ENCODE measurements around the gene FANCE. TPM values are rescaled to one million over a fixed set of nuclear protein-coding genes. Genes with fewer than 3 reads are reported as not detected.

The FANCE gene
- total RNA-seq, 1 experiment from 2014 or later: 16.1 TPM

GRCh38 chr6:35489995-35490791 is 38.1 kb downstream of the FANCE start:
- no peaks in the 10 kb centered on the region for H3K27me3 ChIP-seq (ENCODE audit: insufficient read depth, low read length)
- H3K9ac ChIP-seq (ENCODE audit: low read length): 0 out of 2 replicates have a peak overlapping the region, but pooled peaks have one; percentile 14
- POLR2A ChIA-PET: interaction anchor here (8.1 kb wide), 1 partner anchor 18 kb away, joined by 48 read pairs; no protein-coding TSS in a partner anchor
- peaks cover 62% of the 10 kb centered on the region for H3K79me2 ChIP-seq (ENCODE audit: insufficient read depth, low read length)
- no peak overlapping the region for H2AFZ ChIP-seq (ENCODE audit: low read depth, low read length, poor library complexity, severe bottlenecking)
- no peak overlapping the region for H3K27ac ChIP-seq (ENCODE audit: low read depth, low read length)
- H4K20me1 ChIP-seq (ENCODE audit: insufficient read depth): no peaks in the 10 kb centered on the region
- intact Hi-C loops (cut with micrococcal nuclease): no loop called here
- no peak for TF ChIP-seq CEBPB (IDR thresholded peaks at IDR 0.05; ENCODE audit: low read depth)
- H3K36me3 ChIP-seq (ENCODE audit: control insufficient read depth in 1 of 2, insufficient read depth in 2 of 2, low read length in 2 of 2): no peaks in the 10 kb centered on the region
- CTCF ChIA-PET: no interaction called here
- peaks cover 62 to 80% of the 10 kb centered on the region in 2 experiments for H3K4me1 ChIP-seq (ENCODE audit: control insufficient read depth in 1 of 2, insufficient read depth in 2 of 2, low read length in 2 of 2)
- no peaks in the 10 kb centered on the region for H3K9me2 ChIP-seq (ENCODE audit: insufficient read depth)
- H3K4me3 ChIP-seq (replicated peaks in 1 of 2; ENCODE audit: low read depth in 1 of 2, low read length in 2 of 2): no peak overlapping the region
- H3K4me2 ChIP-seq (ENCODE audit: low read length): no peak overlapping the region
- BruUV-seq (replicated peaks): no TSS peak
- RAD21 ChIA-PET (ENCODE audit: low non-redundant PET in 1 of 2, low total read pairs in 2 of 2, uncharacterized antibody in 2 of 2, unreplicated experiment in 2 of 2): no interaction called here
- no peaks in the 10 kb centered on the region for H3K9me3 ChIP-seq (ENCODE audit: control insufficient read depth in 1 of 2, insufficient read depth in 1 of 2, low read depth in 1 of 2, low read length in 2 of 2)
- ATAC-seq (no peak), DNase-seq (ENCODE audit: low read depth, low spot score) (no peak)

GRCh38 chr6:35490821-35491557 is 38.9 kb downstream of the FANCE start:
- Histone ChIP-seq H3K4me1 (ENCODE audit: control insufficient read depth in 1 of 2, insufficient read depth in 2 of 2, low read length in 2 of 2) (peaks cover 61 to 80% of the 10 kb centered on the region in 2 experiments), H3K27ac (ENCODE audit: low read depth, low read length) (no peak overlapping the region), H3K4me2 (ENCODE audit: low read length) (peak overlapping the region; percentile 21; the same call in 1 of the 2 replicates), H3K9me3 (ENCODE audit: control insufficient read depth in 1 of 2, insufficient read depth in 1 of 2, low read depth in 1 of 2, low read length in 2 of 2) (no peaks in the 10 kb centered on the region), H3K4me3 (replicated peaks in 1 of 2; ENCODE audit: low read depth in 1 of 2, low read length in 2 of 2) (no peak overlapping the region), H3K9ac (ENCODE audit: low read length) (0 out of 2 replicates have a peak overlapping the region, but pooled peaks have one; percentile 14), H2AFZ (ENCODE audit: low read depth, low read length, poor library complexity, severe bottlenecking) (no peak overlapping the region), H3K79me2 (ENCODE audit: insufficient read depth, low read length) (peaks cover 68% of the 10 kb centered on the region), H3K36me3 (ENCODE audit: control insufficient read depth in 1 of 2, insufficient read depth in 2 of 2, low read length in 2 of 2) (no peaks in the 10 kb centered on the region), H3K9me2 (ENCODE audit: insufficient read depth) (no peaks in the 10 kb centered on the region), H3K27me3 (ENCODE audit: insufficient read depth, low read length) (no peaks in the 10 kb centered on the region), H4K20me1 (ENCODE audit: insufficient read depth) (no peaks in the 10 kb centered on the region)
- TF ChIP-seq ZNF274 (IDR thresholded peaks at IDR 0.05; ENCODE audit: low read depth, low read length) (no peak), TCF7L2 (IDR thresholded peaks at IDR 0.05; ENCODE audit: borderline replicate concordance, extremely low read depth, insufficient read depth, insufficient read length) (no peak), SP1 (IDR thresholded peaks at IDR 0.05; ENCODE audit: low read depth) (no peak), EZH2phosphoT487 (IDR thresholded peaks at IDR 0.05; ENCODE audit: borderline replicate concordance) (no peak), ELF1 (IDR thresholded peaks at IDR 0.05; ENCODE audit: borderline replicate concordance, low read depth) (no peak), SRF (IDR thresholded peaks at IDR 0.05; ENCODE audit: low read depth) (no peak), FOSL1 (IDR thresholded peaks at IDR 0.05; ENCODE audit: low read depth) (no peak), YY1 (IDR thresholded peaks at IDR 0.05; ENCODE audit: extremely low read depth, insufficient replicate concordance, low read depth, low read length) (no peak), ZFX (IDR thresholded peaks at IDR 0.05) (no peak), JUND (IDR thresholded peaks at IDR 0.05) (no peak), CEBPB (IDR thresholded peaks at IDR 0.05; ENCODE audit: low read depth) (no peak), SIN3A (IDR thresholded peaks at IDR 0.05; ENCODE audit: low read depth) (no peak), EZH2 (IDR thresholded peaks at IDR 0.05) (no peak), REST (IDR thresholded peaks at IDR 0.05; ENCODE audit: low read depth) (no peak), EGR1 (IDR thresholded peaks at IDR 0.05; ENCODE audit: low read depth) (no peak)
- POLR2A ChIA-PET: interaction anchor here (1.4 kb wide), 1 partner anchor 9 kb away, joined by 3 read pairs; no protein-coding TSS in a partner anchor
- CTCF ChIA-PET: no interaction called here
- BruUV-seq (replicated peaks): no TSS peak
- no peak for ATAC-seq
- no peak for DNase-seq (ENCODE audit: low read depth, low spot score)
- RAD21 ChIA-PET (ENCODE audit: low non-redundant PET in 1 of 2, low total read pairs in 2 of 2, uncharacterized antibody in 2 of 2, unreplicated experiment in 2 of 2): no interaction called here
- intact Hi-C loops (cut with micrococcal nuclease): no loop called here

Data from HCT116 (cell line).